Measurements from ENCODE around the gene CHURC1.

The CHURC1 gene

DNA sequence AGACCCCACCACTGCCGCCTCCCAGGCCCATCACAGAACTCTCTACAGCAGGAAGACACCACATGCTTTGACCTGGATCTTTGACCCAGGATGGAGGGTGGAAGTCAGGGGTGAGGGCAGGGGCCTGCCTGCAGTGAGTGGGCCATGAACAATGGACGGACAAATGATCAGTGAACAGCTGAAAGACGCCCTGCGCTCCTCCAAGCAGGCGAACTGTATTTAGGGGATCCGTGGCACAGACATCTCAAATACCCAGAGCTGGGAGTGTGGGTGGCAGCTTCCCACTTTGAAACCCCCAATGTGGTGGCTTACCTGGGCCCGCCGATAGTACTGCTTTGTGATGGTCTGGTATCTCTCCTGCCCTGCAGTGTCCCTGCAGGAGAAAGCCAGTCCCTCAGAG is 37.0 kb downstream of the CHURC1 start:
- Mint-ChIP-seq H3K4me3 (no peak overlapping the region), H3K36me3 (ENCODE audit: low read depth) (peaks cover 10% of the 10 kb centered on the region), H3K9me3 (no peaks in the 10 kb centered on the region), H3K4me1 (ENCODE audit: low read depth) (peaks cover 5% of the 10 kb centered on the region), H3K27ac (no peak overlapping the region), H3K27me3 (ENCODE audit: low read depth) (no peaks in the 10 kb centered on the region)
- DNase-seq (ENCODE audit: low spot score): no peak

DNA sequence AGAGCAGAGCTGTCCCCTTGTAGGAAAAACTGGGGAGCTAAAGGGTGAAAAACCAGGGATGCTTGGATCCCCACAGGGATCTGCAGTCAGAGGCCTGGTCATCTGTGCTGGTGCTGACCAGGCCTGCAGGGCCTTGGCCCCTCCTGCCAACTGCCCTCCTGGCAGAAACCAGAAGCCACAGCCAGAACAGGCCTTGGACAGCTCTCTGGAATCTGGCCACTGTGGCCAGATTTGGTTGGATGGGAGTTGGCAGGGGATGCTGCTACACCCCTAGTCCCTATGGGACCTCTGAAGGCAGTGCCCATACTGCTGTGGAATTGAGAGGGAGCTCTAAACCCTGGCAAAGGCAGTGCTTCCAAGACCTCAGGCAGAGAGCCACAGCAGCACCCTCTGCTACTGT is 37.5 kb downstream of the CHURC1 start:
- H3K4me3 Mint-ChIP-seq: no peak overlapping the region
- H3K27ac Mint-ChIP-seq: no peak overlapping the region
- peaks cover 10% of the 10 kb centered on the region for H3K36me3 Mint-ChIP-seq (ENCODE audit: low read depth)
- peaks cover 5% of the 10 kb centered on the region for H3K4me1 Mint-ChIP-seq (ENCODE audit: low read depth)
- DNase-seq (ENCODE audit: low spot score): no peak
- H3K9me3 Mint-ChIP-seq: no peaks in the 10 kb centered on the region
- H3K27me3 Mint-ChIP-seq (ENCODE audit: low read depth): no peaks in the 10 kb centered on the region

DNA sequence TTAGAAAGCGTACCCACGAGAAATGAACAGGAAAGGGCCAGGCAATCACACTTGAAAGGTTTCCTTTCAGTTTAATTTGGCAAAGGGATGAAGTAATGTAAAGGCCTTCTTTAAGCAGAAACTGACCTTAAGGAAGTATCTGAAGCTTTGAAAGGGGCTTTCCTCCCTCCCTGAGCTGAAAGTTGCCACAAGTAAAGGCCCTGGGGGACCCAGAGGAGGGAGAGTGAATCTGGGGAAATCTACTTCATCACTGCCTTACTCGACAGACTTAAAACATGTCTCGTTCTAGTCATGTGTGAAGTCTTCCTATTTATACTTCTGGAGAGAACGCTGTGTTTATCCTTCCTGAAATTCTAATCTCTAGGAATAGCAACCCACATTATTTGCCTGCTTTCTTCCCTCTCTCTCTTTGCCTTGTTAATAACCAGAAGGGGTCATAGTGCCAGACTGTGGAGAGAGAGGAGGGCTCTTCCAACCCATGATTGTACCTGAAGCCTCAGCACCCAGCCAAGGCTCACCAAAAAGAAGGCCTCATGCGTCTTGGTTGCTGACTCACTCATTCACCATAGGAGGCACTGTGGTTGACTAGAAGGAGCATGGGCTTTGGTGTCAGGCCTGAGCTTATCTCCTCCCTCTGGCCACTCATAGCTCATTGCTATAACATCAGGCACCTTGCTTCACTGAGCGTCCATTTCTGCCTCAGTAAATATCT is 38.5 kb downstream of the CHURC1 start:
- no peaks in the 10 kb centered on the region for H3K9me3 Mint-ChIP-seq
- H3K36me3 Mint-ChIP-seq (ENCODE audit: low read depth): peaks cover 3% of the 10 kb centered on the region
- DNase-seq (ENCODE audit: low spot score): no peak
- H3K4me3 Mint-ChIP-seq: no peak overlapping the region
- no peak overlapping the region for H3K27ac Mint-ChIP-seq
- H3K4me1 Mint-ChIP-seq (ENCODE audit: low read depth): peaks cover 2% of the 10 kb centered on the region
- no peaks in the 10 kb centered on the region for H3K27me3 Mint-ChIP-seq (ENCODE audit: low read depth)

DNA sequence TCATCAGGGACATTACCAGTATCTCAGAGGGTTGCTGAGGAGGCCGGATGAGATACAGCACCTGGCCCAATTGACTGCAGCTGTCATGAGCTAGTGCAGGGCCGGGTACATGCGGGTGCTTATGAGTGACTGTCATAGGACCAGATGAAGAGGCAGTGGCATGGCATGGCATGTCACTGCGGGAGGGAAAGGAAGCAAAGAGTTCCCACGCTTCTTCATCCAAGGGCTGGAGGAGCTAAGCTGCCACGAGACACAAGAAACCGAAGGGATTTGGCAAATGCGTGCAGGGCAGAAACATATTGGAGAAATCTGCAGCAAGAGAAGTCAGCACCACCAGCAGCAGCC is 39.0 kb downstream of the CHURC1 start:
- H3K9me3 Mint-ChIP-seq: no peaks in the 10 kb centered on the region
- H3K27me3 Mint-ChIP-seq (ENCODE audit: low read depth): no peaks in the 10 kb centered on the region
- no peak overlapping the region for H3K4me3 Mint-ChIP-seq
- no peak for DNase-seq (ENCODE audit: low spot score)
- H3K36me3 Mint-ChIP-seq (ENCODE audit: low read depth): peaks cover 2% of the 10 kb centered on the region
- H3K4me1 Mint-ChIP-seq (ENCODE audit: low read depth): peaks cover 2% of the 10 kb centered on the region
- no peak overlapping the region for H3K27ac Mint-ChIP-seq

DNA sequence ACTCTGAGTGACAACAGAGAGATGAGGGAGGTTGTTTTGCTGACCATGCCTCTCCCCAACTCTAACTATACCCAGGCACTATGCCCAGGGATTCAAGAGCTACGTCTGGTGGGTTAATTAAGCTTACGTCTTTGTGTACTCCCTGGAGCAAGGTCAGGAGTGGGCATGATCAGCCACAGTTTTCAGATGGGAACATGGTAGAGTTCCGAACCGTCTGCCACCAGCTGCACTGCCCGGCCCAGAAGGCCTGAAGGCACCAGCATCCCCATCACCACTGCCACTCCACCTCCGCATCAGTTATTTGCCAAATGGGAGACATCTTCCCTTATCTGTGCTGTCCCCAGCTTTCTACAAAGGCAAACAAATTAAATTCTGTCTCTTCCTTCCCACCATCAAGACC is 39.4 kb downstream of the CHURC1 start:
- no peaks in the 10 kb centered on the region for H3K27me3 Mint-ChIP-seq (ENCODE audit: low read depth)
- peaks cover 2% of the 10 kb centered on the region for H3K36me3 Mint-ChIP-seq (ENCODE audit: low read depth)
- no peak for DNase-seq (ENCODE audit: low spot score)
- peaks cover 2% of the 10 kb centered on the region for H3K4me1 Mint-ChIP-seq (ENCODE audit: low read depth)
- H3K27ac Mint-ChIP-seq: no peak overlapping the region
- no peaks in the 10 kb centered on the region for H3K9me3 Mint-ChIP-seq
- no peak overlapping the region for H3K4me3 Mint-ChIP-seq

DNA sequence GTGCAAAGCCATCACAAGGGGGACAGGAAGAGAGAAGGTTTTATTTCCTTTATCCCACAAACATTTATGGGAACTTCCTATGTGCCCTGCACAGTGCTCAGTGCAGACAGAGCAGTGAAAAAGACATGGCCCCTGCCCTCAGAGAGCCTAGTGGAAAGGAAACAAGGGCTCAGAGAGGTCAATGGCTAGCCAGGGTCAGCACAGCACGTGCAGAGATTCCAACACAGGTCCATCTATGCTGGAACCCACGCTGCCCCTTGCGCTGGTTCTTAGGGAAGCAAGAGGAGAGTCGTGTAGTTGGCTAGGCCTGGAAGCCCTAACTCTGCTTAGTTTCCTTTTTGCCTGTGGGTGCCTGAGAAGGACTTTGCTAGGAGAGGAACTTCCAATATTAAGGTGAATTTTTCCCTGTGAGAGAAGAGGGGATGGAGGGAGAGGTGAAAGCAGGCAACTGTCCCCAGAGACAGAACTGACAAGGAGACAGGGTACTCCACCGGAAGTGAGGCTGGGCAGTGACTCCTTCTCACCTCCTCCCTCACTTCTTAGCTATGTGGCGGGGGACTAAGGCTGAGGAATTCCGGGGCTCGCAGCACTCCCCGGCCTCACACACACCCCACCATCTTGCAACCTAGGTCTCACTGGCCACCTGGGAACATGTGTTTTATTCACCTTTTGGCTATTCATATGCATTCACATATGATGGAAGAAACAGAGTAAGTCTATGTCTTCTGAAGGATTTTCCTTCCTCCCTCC is 40.4 kb downstream of the CHURC1 start:
- Mint-ChIP-seq H3K4me3 (no peak overlapping the region), H3K27ac (no peak overlapping the region), H3K4me1 (ENCODE audit: low read depth) (peaks cover 2% of the 10 kb centered on the region), H3K27me3 (ENCODE audit: low read depth) (no peaks in the 10 kb centered on the region), H3K9me3 (no peaks in the 10 kb centered on the region), H3K36me3 (ENCODE audit: low read depth) (peaks cover 1% of the 10 kb centered on the region)
- no peak for DNase-seq (ENCODE audit: low spot score)

DNA sequence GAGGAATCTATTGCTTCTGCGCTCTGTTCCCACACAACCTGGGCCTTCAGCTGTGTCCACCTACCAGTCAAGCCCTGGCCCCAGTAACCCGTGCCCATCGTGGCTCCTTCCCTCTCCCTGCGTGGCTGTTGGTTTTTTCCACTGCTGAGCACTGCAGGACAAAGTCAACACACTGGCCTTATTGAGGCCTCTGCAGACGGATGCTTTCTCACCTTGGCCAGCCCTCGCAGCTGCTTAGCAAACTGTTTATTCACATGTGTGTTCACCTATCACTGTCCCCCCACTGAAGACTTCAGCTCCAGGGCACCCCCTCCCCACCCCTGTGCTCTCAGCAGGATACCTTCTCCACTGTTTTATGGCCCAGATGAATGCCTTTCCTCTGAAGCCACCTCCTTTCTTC is 41.0 kb downstream of the CHURC1 start:
- H3K27ac Mint-ChIP-seq: no peak overlapping the region
- H3K27me3 Mint-ChIP-seq (ENCODE audit: low read depth): no peaks in the 10 kb centered on the region
- H3K9me3 Mint-ChIP-seq: no peaks in the 10 kb centered on the region
- peaks cover 2% of the 10 kb centered on the region for H3K4me1 Mint-ChIP-seq (ENCODE audit: low read depth)
- no peak overlapping the region for H3K4me3 Mint-ChIP-seq
- DNase-seq (ENCODE audit: low spot score): no peak
- H3K36me3 Mint-ChIP-seq (ENCODE audit: low read depth): no peaks in the 10 kb centered on the region

DNA sequence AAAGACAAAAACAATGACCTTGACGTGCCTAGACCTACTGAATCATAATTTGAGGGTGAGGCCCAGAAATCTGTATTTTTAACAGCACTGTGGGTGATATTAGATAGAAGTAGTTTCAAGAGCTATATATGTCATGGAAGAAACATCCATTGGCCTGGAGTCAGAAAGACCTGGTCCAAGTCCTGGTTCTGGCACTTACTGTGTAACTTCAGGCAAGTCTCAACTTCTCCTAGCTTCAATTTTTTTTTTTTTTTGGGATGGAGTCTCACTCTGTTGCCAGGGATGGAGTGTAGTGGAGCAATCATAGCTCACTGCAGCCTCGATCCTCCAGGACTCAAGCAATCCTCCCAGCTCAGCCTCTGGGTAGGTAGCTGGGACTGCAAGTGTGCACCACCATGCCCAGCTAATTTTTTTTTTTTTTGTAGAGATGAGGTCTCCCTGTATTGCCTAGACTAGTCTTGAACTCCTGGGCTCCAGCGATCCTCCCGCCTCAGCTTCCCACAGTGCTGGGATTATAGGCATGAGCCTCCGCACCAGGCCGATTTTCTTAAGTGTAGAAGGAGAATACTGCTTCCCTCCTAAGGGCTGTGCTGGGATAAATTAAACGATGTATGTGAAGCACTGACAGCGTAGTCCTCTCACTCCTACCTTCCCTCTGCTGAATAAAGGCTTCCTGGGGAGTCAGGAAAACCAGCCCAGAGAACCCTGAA is 42.6 kb downstream of the CHURC1 start:
- DNase-seq (ENCODE audit: low spot score): no peak
- Mint-ChIP-seq H3K4me1 (ENCODE audit: low read depth) (peaks cover 2% of the 10 kb centered on the region), H3K36me3 (ENCODE audit: low read depth) (no peaks in the 10 kb centered on the region), H3K27ac (no peak overlapping the region), H3K4me3 (no peak overlapping the region), H3K27me3 (ENCODE audit: low read depth) (no peaks in the 10 kb centered on the region), H3K9me3 (no peaks in the 10 kb centered on the region)

DNA sequence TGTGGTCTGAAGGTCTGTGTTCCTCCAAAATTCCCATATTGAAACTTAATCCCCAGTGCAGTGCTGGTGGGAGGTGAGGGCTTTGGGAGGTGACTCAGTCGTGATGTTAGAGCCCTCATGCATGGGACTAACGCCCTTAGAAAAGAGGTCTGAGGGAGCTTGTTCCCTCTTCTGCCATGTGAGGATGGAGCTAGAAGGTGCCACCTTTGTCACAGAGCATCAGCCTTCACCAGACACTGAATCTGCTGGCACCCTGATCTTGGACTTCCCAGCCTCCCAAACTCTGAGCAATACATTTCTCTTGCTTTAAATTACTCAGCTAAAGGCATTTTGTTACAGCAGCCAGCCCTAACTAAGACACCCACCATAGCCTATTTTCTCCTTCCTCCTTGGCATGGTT is 43.9 kb downstream of the CHURC1 start:
- Mint-ChIP-seq H3K4me1 (ENCODE audit: low read depth) (no peaks in the 10 kb centered on the region), H3K9me3 (no peaks in the 10 kb centered on the region), H3K36me3 (ENCODE audit: low read depth) (no peaks in the 10 kb centered on the region), H3K27me3 (ENCODE audit: low read depth) (no peaks in the 10 kb centered on the region), H3K4me3 (no peak overlapping the region), H3K27ac (no peak overlapping the region)
- DNase-seq (ENCODE audit: low spot score): no peak

DNA sequence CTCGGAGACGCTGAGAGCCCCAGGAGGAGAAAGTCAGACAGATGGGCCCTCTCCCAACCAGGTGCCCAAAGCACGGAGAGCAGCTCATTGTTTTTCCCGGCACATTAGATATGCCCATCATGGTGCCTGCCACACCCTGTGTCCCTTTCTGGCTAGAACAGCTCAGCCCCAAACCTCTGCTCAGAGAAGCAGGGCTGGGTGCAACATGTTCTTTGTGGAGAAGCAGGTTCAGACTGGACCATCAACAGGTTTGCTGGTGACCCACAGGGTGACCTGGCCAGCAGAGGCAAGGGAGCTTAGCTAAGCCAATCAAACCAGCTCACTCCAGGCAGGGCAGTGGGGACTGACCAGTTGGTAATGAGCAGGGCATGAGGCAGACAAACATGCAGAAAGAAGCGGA is 44.5 kb downstream of the CHURC1 start:
- H3K4me3 Mint-ChIP-seq: no peak overlapping the region
- no peak overlapping the region for H3K27ac Mint-ChIP-seq
- H3K36me3 Mint-ChIP-seq (ENCODE audit: low read depth): no peaks in the 10 kb centered on the region
- no peak for DNase-seq (ENCODE audit: low spot score)
- no peaks in the 10 kb centered on the region for H3K9me3 Mint-ChIP-seq
- H3K4me1 Mint-ChIP-seq (ENCODE audit: low read depth): no peaks in the 10 kb centered on the region
- H3K27me3 Mint-ChIP-seq (ENCODE audit: low read depth): no peaks in the 10 kb centered on the region

DNA sequence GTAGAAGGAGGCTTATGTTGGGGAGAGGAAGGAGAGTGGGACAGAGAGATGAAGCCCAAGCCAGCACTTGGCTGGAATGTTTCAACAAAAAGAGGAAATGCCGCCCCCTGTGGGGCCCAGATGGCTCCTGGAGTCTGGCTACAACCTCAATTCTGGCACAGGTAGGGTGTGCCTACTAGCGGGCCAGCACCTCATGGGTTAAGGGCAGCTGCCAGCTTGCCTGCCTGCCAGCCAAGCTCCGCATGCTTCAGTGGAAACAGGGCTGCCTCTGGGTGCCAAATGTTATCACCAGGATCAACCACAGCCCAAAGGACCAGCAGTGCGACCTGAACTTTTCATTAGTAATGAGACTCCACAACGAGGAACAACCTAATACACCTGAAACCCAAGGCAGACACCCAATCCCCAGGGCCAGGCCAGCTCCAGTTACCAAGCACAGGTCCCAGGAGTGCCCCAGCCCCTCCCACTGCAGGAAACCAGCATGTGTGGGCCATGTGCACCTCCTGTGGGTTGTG is 46.6 kb downstream of the CHURC1 start:
- Mint-ChIP-seq H3K4me3 (no peak overlapping the region), H3K9me3 (no peaks in the 10 kb centered on the region), H3K4me1 (ENCODE audit: low read depth) (no peaks in the 10 kb centered on the region), H3K36me3 (ENCODE audit: low read depth) (no peaks in the 10 kb centered on the region), H3K27ac (no peak overlapping the region), H3K27me3 (ENCODE audit: low read depth) (no peaks in the 10 kb centered on the region)
- DNase-seq (ENCODE audit: low spot score): no peak

DNA sequence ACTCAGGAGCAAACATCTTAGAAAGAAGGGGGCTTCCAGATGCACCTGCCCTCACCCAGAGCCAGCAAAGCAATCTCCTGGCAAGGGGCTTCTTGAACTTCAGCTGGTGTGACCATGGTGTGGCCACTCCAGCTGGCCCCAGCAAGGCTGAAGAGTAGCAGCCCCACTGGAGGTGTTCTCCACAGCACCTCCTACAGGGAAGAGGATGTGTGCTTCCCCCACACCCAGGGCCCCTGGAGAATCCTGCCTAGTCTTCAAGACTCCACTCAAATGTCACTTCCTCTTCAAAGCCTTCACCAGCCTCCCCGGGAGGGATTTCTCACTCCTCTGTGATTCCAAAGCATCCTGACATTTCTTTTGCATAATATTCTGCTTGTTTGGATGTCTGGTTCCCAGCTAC is 49.4 kb downstream of the CHURC1 start:
- Mint-ChIP-seq H3K4me3 (no peak overlapping the region), H3K4me1 (ENCODE audit: low read depth) (peaks cover 2% of the 10 kb centered on the region), H3K36me3 (ENCODE audit: low read depth) (no peaks in the 10 kb centered on the region), H3K27me3 (ENCODE audit: low read depth) (no peaks in the 10 kb centered on the region), H3K9me3 (no peaks in the 10 kb centered on the region), H3K27ac (no peak overlapping the region)
- no peak for DNase-seq (ENCODE audit: low spot score)

DNA sequence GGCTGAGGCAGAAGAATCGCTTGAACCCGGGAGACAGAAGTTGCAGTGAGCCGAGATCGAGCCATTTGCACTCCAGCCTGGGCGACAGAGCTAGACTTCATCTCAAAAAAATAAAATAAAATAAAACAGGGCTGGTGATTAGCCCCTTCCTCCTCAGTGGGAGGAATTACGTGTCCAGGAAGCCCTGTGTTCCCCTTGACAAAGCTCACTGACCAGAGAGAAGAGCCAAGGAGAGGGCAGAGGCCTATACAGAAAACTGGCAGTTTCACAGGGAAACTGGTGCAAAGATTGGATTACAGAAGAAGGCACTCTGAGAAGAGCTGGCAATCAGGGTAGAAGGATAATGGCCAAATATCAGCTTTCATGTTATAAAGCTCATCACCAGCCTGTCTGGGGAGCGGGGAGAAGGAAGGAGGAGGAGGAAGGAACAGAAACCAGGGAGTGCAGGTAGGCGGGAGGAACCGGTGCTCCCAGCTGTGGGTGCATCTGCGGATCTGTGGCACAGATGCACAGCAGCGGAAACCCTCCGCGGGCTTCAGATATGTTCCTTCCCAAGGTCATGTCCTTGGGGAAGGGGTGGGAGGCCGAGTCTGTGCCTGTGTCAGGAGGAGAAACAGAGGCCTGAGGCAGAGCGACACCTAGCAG is 51.2 kb downstream of the CHURC1 start:
- H3K9me3 Mint-ChIP-seq: no peaks in the 10 kb centered on the region
- H3K4me1 Mint-ChIP-seq (ENCODE audit: low read depth): peaks cover 2% of the 10 kb centered on the region
- no peaks in the 10 kb centered on the region for H3K36me3 Mint-ChIP-seq (ENCODE audit: low read depth)
- no peak overlapping the region for H3K4me3 Mint-ChIP-seq
- H3K27me3 Mint-ChIP-seq (ENCODE audit: low read depth): peaks cover 5% of the 10 kb centered on the region
- H3K27ac Mint-ChIP-seq: no peak overlapping the region
- no peak for DNase-seq (ENCODE audit: low spot score)

DNA sequence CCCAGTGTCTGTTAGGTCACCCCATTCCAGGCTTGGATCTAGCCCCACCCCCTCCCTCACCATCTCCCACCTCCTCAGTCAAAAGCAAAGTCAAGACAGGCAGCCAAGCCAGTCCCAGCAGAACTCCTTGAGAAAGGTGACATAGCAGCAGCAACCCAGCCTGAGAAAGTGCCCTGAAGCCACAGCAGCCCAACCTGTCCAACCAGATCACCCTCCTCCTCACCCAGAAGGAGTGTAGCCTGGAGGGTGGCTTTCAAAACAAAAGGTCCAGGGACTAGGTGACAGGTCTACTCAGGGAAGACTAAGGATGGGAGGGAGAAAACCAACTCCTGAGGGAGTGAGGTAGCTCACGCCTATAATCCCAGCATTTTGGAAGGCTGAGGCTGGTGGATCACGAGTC is 52.7 kb downstream of the CHURC1 start:
- no peak overlapping the region for H3K27ac Mint-ChIP-seq
- H3K36me3 Mint-ChIP-seq (ENCODE audit: low read depth): no peaks in the 10 kb centered on the region
- DNase-seq (ENCODE audit: low spot score): no peak
- no peaks in the 10 kb centered on the region for H3K9me3 Mint-ChIP-seq
- peaks cover 16% of the 10 kb centered on the region for H3K27me3 Mint-ChIP-seq (ENCODE audit: low read depth)
- H3K4me3 Mint-ChIP-seq: no peak overlapping the region
- H3K4me1 Mint-ChIP-seq (ENCODE audit: low read depth): peaks cover 2% of the 10 kb centered on the region

All from T-helper 2 cell treated with Interferon-gamma antibody and Interleukin-4, amounts not matched to agents 5 μg/mL and 100 μg/mL, for 36 hours (primary cell).